Hematopoietic multipotent progenitor cell (in vitro differentiated cells): ENCODE results near the gene ZNF775. TPM values are rescaled to one million over a fixed set of nuclear protein-coding genes. Genes with fewer than 3 reads are reported as not detected.
A peak's percentile ranks its signal among the peaks of the same experiment; 100 is the strongest.

ENCODE experiments used
- DNase-seq, 3 donors: peaks; one replicate each; pipeline ENCODE4 v3.0.0-alpha.2; 2011 to 2015; ENCODE audit warnings: low read depth in 2 of 3, low spot score in 2 of 3
- total RNA-seq: library from RNA; depleted of rRNA; stranded (reverse); fragments of >200 nt; gene quantifications from one replicate; pipeline ENCODE4 v1.2.3, GENCODE V29; 2012

ZNF775 gene
- total RNA-seq, 1 donor = 10.2 TPM

- DNase-seq = no peak
These were observed 31.0 kb downstream of the ZNF775 start for GRCh38 chr7:150410131-150410530.

GRCh38 chr7:150410680-150411346 lies 31.7 kb downstream of the ZNF775 start:
- no peak for DNase-seq

- no peak for DNase-seq
These were observed 32.5 kb downstream of the ZNF775 start for GRCh38 chr7:150411606-150412005.

- DNase-seq = no peak
These were observed 32.9 kb downstream of the ZNF775 start for GRCh38 chr7:150412016-150412415.

GRCh38 chr7:150412518-150413488 lies 33.7 kb downstream of the ZNF775 start:
- DNase-seq = no peak

GRCh38 chr7:150413640-150414081 lies 34.5 kb downstream of the ZNF775 start:
- no peak for DNase-seq

GRCh38 chr7:150415161-150416153 lies 36.3 kb downstream of the ZNF775 start:
- no peak for DNase-seq

- DNase-seq = no peak
These were observed 38.1 kb downstream of the ZNF775 start for GRCh38 chr7:150417239-150417638.

- DNase-seq = no peak
These were observed 38.7 kb downstream of the ZNF775 start for GRCh38 chr7:150417863-150418262.

- DNase-seq = no peak
These were observed 41.1 kb downstream of the ZNF775 start for GRCh38 chr7:150420242-150420641.

GRCh38 chr7:150420987-150421674 lies 42.0 kb downstream of the ZNF775 start:
- peak; percentile 75 to 87 (median 82) for DNase-seq

GRCh38 chr7:150421831-150422230 lies 42.7 kb downstream of the ZNF775 start:
- DNase-seq = no peak

- DNase-seq = no peak
These were observed 46.5 kb downstream of the ZNF775 start for GRCh38 chr7:150425670-150426069.

GRCh38 chr7:150428671-150429451 lies 49.7 kb downstream of the ZNF775 start:
- peak in 2 of 3 donors; percentile 78 for DNase-seq

- no peak for DNase-seq
These were observed 50.6 kb downstream of the ZNF775 start for GRCh38 chr7:150429699-150430098.

GRCh38 chr7:150430465-150431085 lies 51.4 kb downstream of the ZNF775 start:
- DNase-seq = no peak

GRCh38 chr7:150431839-150432658 lies 52.9 kb downstream of the ZNF775 start:
- DNase-seq = no peak
